ENCODE results near the gene SLC35D3. TPM values are rescaled to one million over a fixed set of nuclear protein-coding genes. Genes with fewer than 3 reads are reported as not detected.
"Not testable (repeated sequence)": the region's sequence is repeated elsewhere in the genome, so short reads cannot be mapped to it uniquely, and the experiment has no call there.

SLC35D3 gene
- total RNA-seq, 1 donor from 2014 or later: 0.58 TPM

GRCh38 chr6:136947037-136947436 is 24.9 kb downstream of the SLC35D3 start:
- DNase-seq (ENCODE audit: low spot score): no peak
- peak overlapping the region; percentile 62 for H3K4me2 ChIP-seq

GRCh38 chr6:136949957-136950356 is 27.9 kb downstream of the SLC35D3 start:
- H3K4me2 ChIP-seq; DNase-seq (ENCODE audit: low spot score); H3K4me3 Mint-ChIP-seq; H3K27me3 Mint-ChIP-seq (ENCODE audit: insufficient read depth, low read depth); H3F3A ChIP-seq (ENCODE audit: low read depth); H3K27me3 ChIP-seq; H4K20me1 ChIP-seq (ENCODE audit: low read depth); H3K27ac Mint-ChIP-seq; H2AFZ ChIP-seq (replicated peaks); H3K9ac ChIP-seq; H3K4me1 Mint-ChIP-seq; H3K36me3 ChIP-seq; H3K4me3 ChIP-seq; H3K9me3 Mint-ChIP-seq; H3K9me3 ChIP-seq (ENCODE audit: low read depth); H3K27ac ChIP-seq; H3K36me3 Mint-ChIP-seq; H3K79me2 ChIP-seq (ENCODE audit: low read depth): not testable (repeated sequence)
- H3K4me1 ChIP-seq: peaks cover 15% of the 10 kb centered on the region

More at GRCh38 chr6:136947037-136947436, 24.9 kb downstream of the SLC35D3 start:
- H4K20me1 ChIP-seq (ENCODE audit: low read depth): no peaks in the 10 kb centered on the region
- no peaks in the 10 kb centered on the region for H3F3A ChIP-seq (ENCODE audit: low read depth)
- H3K27ac Mint-ChIP-seq: no peak overlapping the region
- no peaks in the 10 kb centered on the region for H3K79me2 ChIP-seq (ENCODE audit: low read depth)
- no peak overlapping the region for H3K9ac ChIP-seq
- TF ChIP-seq CTCF (IDR thresholded peaks at IDR 0.05): no peak
- no peak for TF ChIP-seq EZH2 (IDR thresholded peaks at IDR 0.05)
- no peaks in the 10 kb centered on the region for H3K9me3 ChIP-seq (ENCODE audit: low read depth)
- no peaks in the 10 kb centered on the region for H3K36me3 Mint-ChIP-seq
- no peaks in the 10 kb centered on the region for H3K27me3 ChIP-seq
- peaks cover 3% of the 10 kb centered on the region for H3K27me3 Mint-ChIP-seq (ENCODE audit: insufficient read depth, low read depth)
- peak overlapping the region; percentile 93 for H2AFZ ChIP-seq (replicated peaks)
- no peaks in the 10 kb centered on the region for H3K36me3 ChIP-seq
- H3K9me3 Mint-ChIP-seq: peaks cover 5% of the 10 kb centered on the region
- H3K4me1 ChIP-seq: peaks cover 15% of the 10 kb centered on the region
- no peak overlapping the region for H3K27ac ChIP-seq
- peaks cover 5% of the 10 kb centered on the region for H3K4me1 Mint-ChIP-seq
- no peak overlapping the region for H3K4me3 ChIP-seq
- H3K4me3 Mint-ChIP-seq: no peak overlapping the region

GRCh38 chr6:136950436-136951126 is 28.5 kb downstream of the SLC35D3 start:
- peaks cover 15% of the 10 kb centered on the region for H3K4me1 ChIP-seq
- no peaks in the 10 kb centered on the region for H3K36me3 Mint-ChIP-seq
- peaks cover 3% of the 10 kb centered on the region for H3K27me3 Mint-ChIP-seq (ENCODE audit: insufficient read depth, low read depth)
- no peaks in the 10 kb centered on the region for H3K79me2 ChIP-seq (ENCODE audit: low read depth)
- no peak overlapping the region for H3K4me3 Mint-ChIP-seq
- peaks cover 9% of the 10 kb centered on the region for H3K4me1 Mint-ChIP-seq
- H3F3A ChIP-seq (ENCODE audit: low read depth): no peaks in the 10 kb centered on the region
- H4K20me1 ChIP-seq (ENCODE audit: low read depth): no peaks in the 10 kb centered on the region
- H3K27ac Mint-ChIP-seq: no peak overlapping the region
- no peak overlapping the region for H3K27ac ChIP-seq
- H3K9me3 ChIP-seq (ENCODE audit: low read depth): no peaks in the 10 kb centered on the region
- no peaks in the 10 kb centered on the region for H3K36me3 ChIP-seq
- no peak overlapping the region for H3K4me2 ChIP-seq
- no peak for DNase-seq (ENCODE audit: low spot score)
- H3K9me3 Mint-ChIP-seq: peaks cover 5% of the 10 kb centered on the region
- H2AFZ ChIP-seq (replicated peaks): peak overlapping the region; percentile 26
- H3K4me3 ChIP-seq: no peak overlapping the region
- TF ChIP-seq EZH2 (IDR thresholded peaks at IDR 0.05): no peak
- TF ChIP-seq CTCF (IDR thresholded peaks at IDR 0.05): no peak
- no peak for TF ChIP-seq EZH2phosphoT487 (IDR thresholded peaks at IDR 0.05)
- no peaks in the 10 kb centered on the region for H3K27me3 ChIP-seq
- H3K9ac ChIP-seq: no peak overlapping the region

GRCh38 chr6:136952714-136953260 is 30.7 kb downstream of the SLC35D3 start:
- DNase-seq (ENCODE audit: low spot score): no peak

More at GRCh38 chr6:136952714-136953260, 30.7 kb downstream of the SLC35D3 start:
- H3K4me3 ChIP-seq: no peak overlapping the region
- H3K4me1 Mint-ChIP-seq: peaks cover 12% of the 10 kb centered on the region
- H3F3A ChIP-seq (ENCODE audit: low read depth): peaks cover 10% of the 10 kb centered on the region
- H3K27ac Mint-ChIP-seq: no peak overlapping the region
- no peaks in the 10 kb centered on the region for H3K36me3 Mint-ChIP-seq
- H2AFZ ChIP-seq (replicated peaks): no peak overlapping the region
- peaks cover 10% of the 10 kb centered on the region for H3K4me1 ChIP-seq
- H3K27me3 Mint-ChIP-seq (ENCODE audit: insufficient read depth, low read depth): peaks cover 7% of the 10 kb centered on the region
- H3K4me2 ChIP-seq: no peak overlapping the region
- no peaks in the 10 kb centered on the region for H3K27me3 ChIP-seq
- peaks cover 3% of the 10 kb centered on the region for H3K9me3 Mint-ChIP-seq
- no peaks in the 10 kb centered on the region for H3K36me3 ChIP-seq
- no peak for TF ChIP-seq EZH2 (IDR thresholded peaks at IDR 0.05)
- TF ChIP-seq EZH2phosphoT487 (IDR thresholded peaks at IDR 0.05): no peak
- TF ChIP-seq CTCF (IDR thresholded peaks at IDR 0.05): no peak
- no peaks in the 10 kb centered on the region for H3K9me3 ChIP-seq (ENCODE audit: low read depth)
- H4K20me1 ChIP-seq (ENCODE audit: low read depth): no peaks in the 10 kb centered on the region
- H3K27ac ChIP-seq: no peak overlapping the region
- H3K4me3 Mint-ChIP-seq: no peak overlapping the region
- no peak overlapping the region for H3K9ac ChIP-seq
- no peaks in the 10 kb centered on the region for H3K79me2 ChIP-seq (ENCODE audit: low read depth)
